Activated T-helper 17 cell treated with anti-CD3 and anti-CD28 coated beads, Interleukin-2, amount 50 U/mL, for 72 hours (primary cell): ENCODE results near the gene INF2. TPM values are rescaled to one million over a fixed set of nuclear protein-coding genes. Genes with fewer than 3 reads are reported as not detected.

Experiments
- ATAC-seq: fragments of 150-1000 bp; cut with Tn5 transposase; replicated peaks from 2 replicates; pipeline ENCODE4 v1.10.0; 2021; ENCODE audit warnings: mild to moderate bottlenecking, moderate library complexity
- H3K27ac Mint-ChIP-seq: one replicate; pipeline ENCODE4 v1.8.0; 2022; ENCODE audit warnings: mixed read lengths
- H3K27me3 Mint-ChIP-seq: one replicate; pipeline ENCODE4 v1.8.0; 2022; ENCODE audit warnings: mixed read lengths
- H3K36me3 Mint-ChIP-seq: one replicate; pipeline ENCODE4 v1.8.0; 2022; ENCODE audit warnings: low read depth, mild to moderate bottlenecking, mixed read lengths
- H3K4me1 Mint-ChIP-seq: one replicate; pipeline ENCODE4 v1.8.0; 2022; ENCODE audit warnings: mixed read lengths
- H3K4me3 Mint-ChIP-seq: one replicate; pipeline ENCODE4 v1.8.0; 2022; ENCODE audit warnings: mild to moderate bottlenecking, mixed read lengths
- H3K9me3 Mint-ChIP-seq: one replicate; pipeline ENCODE4 v1.8.0; 2022; ENCODE audit warnings: mixed read lengths
- total RNA-seq, 2 donors: library from RNA; stranded (reverse); gene quantifications; one replicate each; pipeline ENCODE4 v1.2.3, GENCODE V29; 2022

Gene INF2
- total RNA-seq, 2 donors from 2014 or later: 61.9 to 87.8 TPM

- H3K36me3 Mint-ChIP-seq: no peaks in the 10 kb centered on the region
- peak; percentile 88 for ATAC-seq
- no peaks in the 10 kb centered on the region for H3K4me1 Mint-ChIP-seq
- H3K9me3 Mint-ChIP-seq: no peaks in the 10 kb centered on the region
- H3K27me3 Mint-ChIP-seq: no peaks in the 10 kb centered on the region
- H3K27ac Mint-ChIP-seq: peak overlapping the region; percentile 73
- peak overlapping the region; percentile 75 for H3K4me3 Mint-ChIP-seq
These were observed 11.7 kb upstream of the INF2 start for GRCh38 chr14:104677512-104678332.

- no peaks in the 10 kb centered on the region for H3K36me3 Mint-ChIP-seq
- no peaks in the 10 kb centered on the region for H3K9me3 Mint-ChIP-seq
- H3K27ac Mint-ChIP-seq: peak overlapping the region; percentile 73
- no peaks in the 10 kb centered on the region for H3K4me1 Mint-ChIP-seq
- peak overlapping the region; percentile 75 for H3K4me3 Mint-ChIP-seq
- no peak for ATAC-seq
- no peaks in the 10 kb centered on the region for H3K27me3 Mint-ChIP-seq
These were observed 11.1 kb upstream of the INF2 start for GRCh38 chr14:104678346-104678745.

GRCh38 chr14:104678901-104679705 lies 10.3 kb upstream of the INF2 start:
- Mint-ChIP-seq H3K27me3 (no peaks in the 10 kb centered on the region), H3K9me3 (no peaks in the 10 kb centered on the region), H3K36me3 (no peaks in the 10 kb centered on the region), H3K4me1 (no peaks in the 10 kb centered on the region), H3K27ac (no peak overlapping the region), H3K4me3 (peak overlapping the region; percentile 75)
- ATAC-seq: no peak

- H3K4me1 Mint-ChIP-seq: peaks cover 5% of the 10 kb centered on the region
- no peak overlapping the region for H3K27ac Mint-ChIP-seq
- no peaks in the 10 kb centered on the region for H3K9me3 Mint-ChIP-seq
- ATAC-seq: no peak
- H3K4me3 Mint-ChIP-seq: no peak overlapping the region
- H3K36me3 Mint-ChIP-seq: no peaks in the 10 kb centered on the region
- no peaks in the 10 kb centered on the region for H3K27me3 Mint-ChIP-seq
These were observed 9.2 kb upstream of the INF2 start for GRCh38 chr14:104680056-104680805.

GRCh38 chr14:104680806-104681688 lies 8.4 kb upstream of the INF2 start:
- Mint-ChIP-seq H3K4me3 (no peak overlapping the region), H3K27me3 (no peaks in the 10 kb centered on the region), H3K4me1 (peaks cover 9% of the 10 kb centered on the region), H3K36me3 (no peaks in the 10 kb centered on the region), H3K9me3 (no peaks in the 10 kb centered on the region), H3K27ac (no peak overlapping the region)
- ATAC-seq: no peak

- Mint-ChIP-seq H3K36me3 (no peaks in the 10 kb centered on the region), H3K27ac (no peak overlapping the region), H3K4me3 (no peak overlapping the region), H3K9me3 (no peaks in the 10 kb centered on the region), H3K4me1 (peaks cover 11% of the 10 kb centered on the region), H3K27me3 (no peaks in the 10 kb centered on the region)
- ATAC-seq: no peak
These were observed 7.7 kb upstream of the INF2 start for GRCh38 chr14:104681689-104682074.

GRCh38 chr14:104682107-104682593 lies 7.3 kb upstream of the INF2 start:
- H3K36me3 Mint-ChIP-seq: no peaks in the 10 kb centered on the region
- H3K4me3 Mint-ChIP-seq: no peak overlapping the region
- H3K9me3 Mint-ChIP-seq: no peaks in the 10 kb centered on the region
- no peak for ATAC-seq
- no peaks in the 10 kb centered on the region for H3K27me3 Mint-ChIP-seq
- no peak overlapping the region for H3K27ac Mint-ChIP-seq
- peaks cover 11% of the 10 kb centered on the region for H3K4me1 Mint-ChIP-seq

GRCh38 chr14:104683653-104684448 lies 5.6 kb upstream of the INF2 start:
- Mint-ChIP-seq H3K4me3 (no peak overlapping the region), H3K27me3 (no peaks in the 10 kb centered on the region), H3K9me3 (no peaks in the 10 kb centered on the region), H3K36me3 (no peaks in the 10 kb centered on the region), H3K4me1 (peaks cover 11% of the 10 kb centered on the region), H3K27ac (no peak overlapping the region)
- ATAC-seq: no peak

GRCh38 chr14:104684449-104684821 lies 5.0 kb upstream of the INF2 start:
- Mint-ChIP-seq H3K9me3 (no peaks in the 10 kb centered on the region), H3K36me3 (no peaks in the 10 kb centered on the region), H3K4me1 (peaks cover 11% of the 10 kb centered on the region), H3K27ac (no peak overlapping the region), H3K4me3 (no peak overlapping the region), H3K27me3 (no peaks in the 10 kb centered on the region)
- ATAC-seq: no peak

- no peak for ATAC-seq
- H3K4me3 Mint-ChIP-seq: peak overlapping the region; percentile 21
- no peaks in the 10 kb centered on the region for H3K9me3 Mint-ChIP-seq
- H3K27ac Mint-ChIP-seq: peak overlapping the region; percentile 19
- no peaks in the 10 kb centered on the region for H3K27me3 Mint-ChIP-seq
- H3K4me1 Mint-ChIP-seq: peaks cover 11% of the 10 kb centered on the region
- no peaks in the 10 kb centered on the region for H3K36me3 Mint-ChIP-seq
These were observed 4.0 kb upstream of the INF2 start for GRCh38 chr14:104685216-104685997.

- Mint-ChIP-seq H3K27me3 (no peaks in the 10 kb centered on the region), H3K27ac (no peak overlapping the region), H3K4me3 (no peak overlapping the region), H3K36me3 (no peaks in the 10 kb centered on the region), H3K4me1 (peaks cover 11% of the 10 kb centered on the region), H3K9me3 (no peaks in the 10 kb centered on the region)
- ATAC-seq: no peak
These were observed 3.3 kb upstream of the INF2 start for GRCh38 chr14:104685998-104686610.
